OCI-LY1 (cell line): ENCODE results near the gene TXNRD1.

Source experiments
- CTCF ChIP-seq: fragments of 200-600 bp; sonication (generic), shearing (Covaris generic); IDR thresholded peaks from 2 replicates; pipeline ENCODE4 v1.5.1; 2017; ENCODE audit warnings: mild to moderate bottlenecking, antibody characterized with exemption, low read length, moderate library complexity, mixed read lengths
- EZH2 ChIP-seq: fragments of 200-600 bp; sonication (generic), shearing (Covaris generic); IDR thresholded peaks from 2 replicates; pipeline ENCODE4 v1.8.0; 2017; ENCODE audit warnings: borderline replicate concordance, mixed run types, mild to moderate bottlenecking, antibody characterized with exemption, low read length, moderate library complexity, mixed read lengths

- TF ChIP-seq CTCF (no peak), EZH2 (no peak)
Measured at GRCh38 chr12:104337030-104337558, 121.5 kb downstream of the TXNRD1 start.
